Brain microvascular endothelial cell (primary cell): ENCODE measurements around the gene WFIKKN1.
A peak's percentile ranks its signal among the peaks of the same experiment; 100 is the strongest.

ENCODE experiments used
- DNase-seq: peaks from one replicate; pipeline ENCODE4 v3.0.0-alpha.2; 2020
- H3K27ac ChIP-seq: fragments of 250-450 bp; sonication (Bioruptor Pico); 2 replicates; pipeline ENCODE4 v1.5.1; 2020; ENCODE audit warnings: mild to moderate bottlenecking, moderate library complexity
- H3K27me3 ChIP-seq: fragments of 250-450 bp; sonication (Bioruptor Pico); replicated peaks from 2 replicates; pipeline ENCODE4 v1.5.1; 2020; ENCODE audit warnings: mild to moderate bottlenecking
- H3K36me3 ChIP-seq: fragments of 250-450 bp; sonication (Bioruptor Pico); replicated peaks from 2 replicates; pipeline ENCODE4 v1.5.1; 2020; ENCODE audit warnings: mild to moderate bottlenecking
- H3K4me3 ChIP-seq: 2 replicates; pipeline ENCODE4 v1.5.1; 2011; ENCODE audit warnings: low read depth, mild to moderate bottlenecking, control low read depth, low read length, moderate library complexity
- CTCF ChIP-seq: IDR thresholded peaks from 2 replicates; pipeline ENCODE4 v1.5.1; 2011; ENCODE audit warnings: low read depth, mild to moderate bottlenecking, moderate library complexity, low read length, control low read depth, inconsistent platforms; ENCODE audit errors: missing control alignments
- in situ Hi-C: cut with HindIII; loops from 2 replicates; pipeline ENCODE4 v1.10.0; 2017; ENCODE audit warnings: low sequenced_read_pairs, low pct_ligation_motif_present

WFIKKN1 gene

GRCh38 chr16:640614-641013 lies 9.8 kb downstream of the WFIKKN1 start:
- DNase-seq: no peak
- no peak for TF ChIP-seq CTCF
- in situ Hi-C loops: no loop called here
- Histone ChIP-seq H3K4me3 (no peak overlapping the region), H3K36me3 (no peaks in the 10 kb centered on the region), H3K27ac (no peak overlapping the region), H3K27me3 (no peaks in the 10 kb centered on the region)

GRCh38 chr16:641326-642188 lies 10.8 kb downstream of the WFIKKN1 start, which contains the start of gene MCRIP2:
MCRIP2 (plus strand) TSS chr16:641828; CDS start chr16:641992, 164 bp downstream.
- DNase-seq: peak; percentile 18
- in situ Hi-C loops: no loop called here
- no peak within 1 kb of the TSS for H3K27ac ChIP-seq

GRCh38 chr16:642189-643049 lies 11.6 kb downstream of the WFIKKN1 start:
- Histone ChIP-seq H3K4me3 (peak overlapping the region; percentile 53), H3K36me3 (no peaks in the 10 kb centered on the region), H3K27me3 (no peaks in the 10 kb centered on the region), H3K27ac (no peak overlapping the region)
- in situ Hi-C loops: no loop called here
- TF ChIP-seq CTCF: no peak
- DNase-seq: no peak

More at GRCh38 chr16:641326-642188, 10.8 kb downstream of the WFIKKN1 start, which contains the start of gene MCRIP2:
- Histone ChIP-seq H3K27me3 (no peaks in the 10 kb centered on the region), H3K36me3 (no peaks in the 10 kb centered on the region), H3K4me3 (peak within 1 kb of the TSS; percentile 53)
- TF ChIP-seq CTCF: no peak

- DNase-seq: no peak
- in situ Hi-C loops: no loop called here
- no peak for TF ChIP-seq CTCF
- H3K27ac ChIP-seq: no peak overlapping the region
- H3K27me3 ChIP-seq: no peaks in the 10 kb centered on the region
- H3K36me3 ChIP-seq: no peaks in the 10 kb centered on the region
- H3K4me3 ChIP-seq: peak overlapping the region; percentile 53
Observed at GRCh38 chr16:643050-643368, 12.2 kb downstream of the WFIKKN1 start.

GRCh38 chr16:644556-644955 lies 13.8 kb downstream of the WFIKKN1 start:
- no peak for DNase-seq
- in situ Hi-C loops: no loop called here

More at GRCh38 chr16:644556-644955, 13.8 kb downstream of the WFIKKN1 start:
- no peak overlapping the region for H3K4me3 ChIP-seq
- no peak overlapping the region for H3K27ac ChIP-seq
- H3K27me3 ChIP-seq: no peaks in the 10 kb centered on the region
- TF ChIP-seq CTCF: no peak
- H3K36me3 ChIP-seq: no peaks in the 10 kb centered on the region
